ENCODE data around the gene FBXO17.
"Not testable (repeated sequence)": the region's sequence is repeated elsewhere in the genome, so short reads cannot be mapped to it uniquely, and the experiment has no call there.

GRCh38 chr19:38987745-38988144 lies 12.2 kb upstream of the FBXO17 start:
- not testable (repeated sequence) for TF ChIP-seq ZBTB40 (IDR thresholded peaks at IDR 0.05); ZBTB40 (CRISPR knock-in tag; IDR thresholded peaks at IDR 0.05); SIN3A (IDR thresholded peaks at IDR 0.05; ENCODE audit: borderline replicate concordance, low read depth, low read length)
